Neural cell (in vitro differentiated cells): ENCODE measurements around the gene POLR2H. TPM values are rescaled to one million over a fixed set of nuclear protein-coding genes. Genes with fewer than 3 reads are reported as not detected.

Experiments used
- H2AFZ ChIP-seq: fragments of 200-600, 300-800 bp; sonication (generic), shearing (Covaris generic); 2 replicates; pipeline ENCODE4 v1.6.0; 2014; ENCODE audit warnings: low read depth, mild to moderate bottlenecking, antibody characterized with exemption, low read length, moderate library complexity
- H3F3A ChIP-seq: fragments of 200-600 bp; shearing (Covaris generic); 2 replicates; pipeline ENCODE4 v1.6.1; 2016; ENCODE audit warnings: mild to moderate bottlenecking, moderate library complexity, mixed read lengths, antibody characterized with exemption, low read length; ENCODE audit not compliant: insufficient read depth, poor library complexity, severe bottlenecking
- H3K27ac ChIP-seq: fragments of 200-600, 300-800 bp; sonication (generic), shearing (Covaris generic); 2 replicates; pipeline ENCODE4 v1.5.1; 2014; ENCODE audit warnings: mild to moderate bottlenecking, low read length, moderate library complexity
- H3K27me3 ChIP-seq: fragments of 300-800, 200-600 bp; sonication (generic), shearing (Covaris generic); 2 replicates; pipeline ENCODE4 v1.6.0; 2014; ENCODE audit warnings: mild to moderate bottlenecking, low read depth, low read length, moderate library complexity; ENCODE audit not compliant: insufficient read depth
- H3K36me3 ChIP-seq: fragments of 300-800, 200-600 bp; sonication (generic), shearing (Covaris generic); 2 replicates; pipeline ENCODE4 v1.5.1; 2014; ENCODE audit warnings: mild to moderate bottlenecking, antibody characterized with exemption, low read length, moderate library complexity; ENCODE audit not compliant: insufficient read depth
- H3K4me2 ChIP-seq: fragments of 300-800, 200-600 bp; sonication (generic), shearing (Covaris generic); 2 replicates; pipeline ENCODE4 v1.6.0; 2014; ENCODE audit warnings: mild to moderate bottlenecking, low read length
- H3K4me3 ChIP-seq: fragments of 300-800, 200-600 bp; sonication (generic), shearing (Covaris generic); 2 replicates; pipeline ENCODE4 v1.5.1; 2014; ENCODE audit warnings: mild to moderate bottlenecking, low read length, moderate library complexity
- H3K79me2 ChIP-seq: fragments of 200-600 bp; shearing (Covaris generic); replicated peaks from 2 replicates; pipeline ENCODE4 v1.6.0; 2014; ENCODE audit warnings: mild to moderate bottlenecking, low read length, moderate library complexity; ENCODE audit not compliant: insufficient read depth
- H3K9ac ChIP-seq: fragments of 300-800, 200-600 bp; sonication (generic), shearing (Covaris generic); 2 replicates; pipeline ENCODE4 v1.6.1; 2016; ENCODE audit warnings: mild to moderate bottlenecking, low read length, mixed read lengths
- H3K9me2 ChIP-seq: fragments of 200-600 bp; shearing (Covaris generic); 2 replicates; pipeline ENCODE4 v1.6.1; 2016; ENCODE audit warnings: mild to moderate bottlenecking, low read length, mixed read lengths; ENCODE audit not compliant: insufficient read depth
- H3K9me3 ChIP-seq: fragments of 200-600, 300-800 bp; sonication (generic), shearing (Covaris generic); 2 replicates; pipeline ENCODE4 v1.6.1; 2016; ENCODE audit warnings: mild to moderate bottlenecking, mixed run types, low read length, moderate library complexity, mixed read lengths
- H4K20me1 ChIP-seq: fragments of 200-600 bp; shearing (Covaris generic); 2 replicates; pipeline ENCODE4 v1.6.1; 2016; ENCODE audit warnings: mild to moderate bottlenecking, mixed run types; ENCODE audit not compliant: insufficient read depth
- CTCF ChIP-seq: fragments of 450-650 bp; IDR thresholded peaks from 2 replicates; pipeline ENCODE4 v1.5.1; 2014; ENCODE audit warnings: antibody characterized with exemption, mild to moderate bottlenecking, moderate library complexity; ENCODE audit not compliant: poor library complexity, severe bottlenecking
- EP300 ChIP-seq: fragments of 450-650 bp; conservative IDR thresholded peaks from 2 replicates; pipeline ENCODE4 v1.6.1; 2014; ENCODE audit warnings: antibody characterized with exemption, mild to moderate bottlenecking, moderate library complexity; ENCODE audit not compliant: poor library complexity, severe bottlenecking
- EZH2 ChIP-seq: fragments of 200-600, 300-800 bp; shearing (Covaris generic), sonication (generic); IDR thresholded peaks from 2 replicates; pipeline ENCODE4 v1.6.1; 2014; ENCODE audit warnings: antibody characterized with exemption, low read length, borderline replicate concordance, mild to moderate bottlenecking; ENCODE audit not compliant: insufficient read depth, poor library complexity, severe bottlenecking
- MXI1 ChIP-seq: fragments of 450-650 bp; conservative IDR thresholded peaks from 2 replicates; pipeline ENCODE4 v1.6.1; 2014; ENCODE audit warnings: antibody characterized with exemption, mild to moderate bottlenecking; ENCODE audit not compliant: poor library complexity, severe bottlenecking
- POLR2AphosphoS5 ChIP-seq: IDR thresholded peaks from 2 replicates; pipeline ENCODE4 v1.6.1; 2012
- RAD21 ChIP-seq: fragments of 450-650 bp; conservative IDR thresholded peaks from 2 replicates; pipeline ENCODE4 v1.6.1; 2014; ENCODE audit warnings: antibody characterized with exemption, mild to moderate bottlenecking, moderate library complexity
- REST ChIP-seq: IDR thresholded peaks from 2 replicates; pipeline ENCODE4 v1.6.1; 2012; ENCODE audit warnings: borderline replicate concordance
- SMC3 ChIP-seq: fragments of 450-650 bp; conservative IDR thresholded peaks from 2 replicates; pipeline ENCODE4 v1.6.1; 2014; ENCODE audit warnings: antibody characterized with exemption, mild to moderate bottlenecking, moderate library complexity; ENCODE audit not compliant: poor library complexity
- TAF1 ChIP-seq: IDR thresholded peaks from 2 replicates; pipeline ENCODE4 v1.6.1; 2012; ENCODE audit warnings: low read depth
- polyA plus RNA-seq: library from polyadenylated mRNA; depleted of rRNA; stranded (reverse); fragments of >200 nt; gene quantifications from 2 replicates; pipeline ENCODE4 v1.2.3, GENCODE V29; 2014

POLR2H gene
- polyA plus RNA-seq, 1 donor from 2014 or later = 185 TPM

- TF ChIP-seq RAD21 (no peak), SMC3 (no peak), POLR2AphosphoS5 (no peak), REST (no peak), MXI1 (no peak), TAF1 (no peak), EP300 (no peak), CTCF (no peak), EZH2 (no peak)
- Histone ChIP-seq H3K79me2 (no peaks in the 10 kb centered on the region), H3K9ac (no peak overlapping the region), H3F3A (no peaks in the 10 kb centered on the region), H4K20me1 (no peaks in the 10 kb centered on the region), H2AFZ (no peak overlapping the region), H3K9me2 (no peaks in the 10 kb centered on the region), H3K27ac (no peak overlapping the region), H3K4me3 (no peak overlapping the region), H3K27me3 (no peaks in the 10 kb centered on the region), H3K36me3 (no peaks in the 10 kb centered on the region), H3K4me2 (no peak overlapping the region), H3K9me3 (no peaks in the 10 kb centered on the region)
Measured at GRCh38 chr3:184391266-184391665, 29.8 kb downstream of the POLR2H start.

GRCh38 chr3:184395320-184395660 lies 33.8 kb downstream of the POLR2H start:
- Histone ChIP-seq H3K4me2 (no peak overlapping the region), H3K9me2 (no peaks in the 10 kb centered on the region), H3K79me2 (no peaks in the 10 kb centered on the region), H4K20me1 (no peaks in the 10 kb centered on the region), H3K9ac (no peak overlapping the region), H2AFZ (no peak overlapping the region), H3F3A (no peaks in the 10 kb centered on the region), H3K36me3 (no peaks in the 10 kb centered on the region), H3K27ac (no peak overlapping the region), H3K27me3 (no peaks in the 10 kb centered on the region), H3K4me3 (no peak overlapping the region), H3K9me3 (no peaks in the 10 kb centered on the region)
- TF ChIP-seq TAF1 (no peak), POLR2AphosphoS5 (no peak), MXI1 (no peak), EZH2 (no peak), RAD21 (no peak), CTCF (no peak), REST (no peak), EP300 (no peak), SMC3 (no peak)
